H9 (cell line): ENCODE results near the gene IP6K3. TPM values are rescaled to one million over a fixed set of nuclear protein-coding genes. Genes with fewer than 3 reads are reported as not detected.

Experiments used
- DNase-seq: peaks from one replicate; pipeline ENCODE4 v3.0.0-alpha.2; 2017
- H2AFZ ChIP-seq: one replicate; pipeline ENCODE4 v1.6.1; 2013; ENCODE audit warnings: mild to moderate bottlenecking, low read length, control low read depth, moderate library complexity
- H2AK5ac ChIP-seq: 2 replicates; pipeline ENCODE4 v1.6.1; 2013; ENCODE audit warnings: low read length, control low read depth, mixed read lengths; ENCODE audit not compliant: insufficient read length
- H2BK120ac ChIP-seq: one replicate; pipeline ENCODE4 v1.6.1; 2013; ENCODE audit warnings: low read depth, mild to moderate bottlenecking, low read length, control low read depth, inconsistent platforms; ENCODE audit not compliant: poor library complexity, severe bottlenecking
- H2BK12ac ChIP-seq: 2 replicates; pipeline ENCODE4 v1.6.1; 2013; ENCODE audit warnings: low read length, control low read depth, mixed read lengths, low read depth; ENCODE audit not compliant: insufficient read length
- H2BK15ac ChIP-seq: 2 replicates; pipeline ENCODE4 v1.6.1; 2013; ENCODE audit warnings: low read depth, low read length, control low read depth
- H2BK20ac ChIP-seq: one replicate; pipeline ENCODE4 v1.6.1; 2013; ENCODE audit warnings: low read depth, mild to moderate bottlenecking, low read length, control low read depth, inconsistent platforms; ENCODE audit not compliant: poor library complexity, severe bottlenecking
- H2BK5ac ChIP-seq: 2 replicates; pipeline ENCODE4 v1.6.1; 2013; ENCODE audit warnings: low read length, control low read depth, mixed read lengths; ENCODE audit not compliant: insufficient read length
- H3K14ac ChIP-seq: 2 replicates; pipeline ENCODE4 v1.6.1; 2013; ENCODE audit warnings: low read length, control low read depth; ENCODE audit not compliant: insufficient read depth
- H3K18ac ChIP-seq: 2 replicates; pipeline ENCODE4 v1.6.1; 2013; ENCODE audit warnings: low read depth, mild to moderate bottlenecking, mixed read lengths, low read length, control low read depth; ENCODE audit not compliant: insufficient read length
- H3K23ac ChIP-seq: 2 replicates; pipeline ENCODE4 v1.6.1; 2013; ENCODE audit warnings: low read length, control low read depth, mixed read lengths, low read depth; ENCODE audit not compliant: insufficient read length
- H3K23me2 ChIP-seq: 2 replicates; pipeline ENCODE4 v1.6.1; 2013; ENCODE audit warnings: low read depth, mild to moderate bottlenecking, mixed read lengths, low read length, control low read depth; ENCODE audit not compliant: insufficient read length, poor library complexity, severe bottlenecking
- H3K27ac ChIP-seq: 2 replicates; pipeline ENCODE4 v1.5.1; 2013; ENCODE audit warnings: low read length, control low read depth, mixed read lengths, low read depth; ENCODE audit not compliant: insufficient read length
- H3K27me3 ChIP-seq: 2 replicates; pipeline ENCODE4 v1.6.1; 2013; ENCODE audit warnings: low read length, control low read depth, inconsistent platforms; ENCODE audit not compliant: insufficient read depth
- H3K4ac ChIP-seq: 2 replicates; pipeline ENCODE4 v1.6.1; 2013; ENCODE audit warnings: low read depth, mild to moderate bottlenecking, control low read depth, inconsistent platforms, low read length, moderate library complexity
- H3K4me1 ChIP-seq: 2 replicates; pipeline ENCODE4 v1.6.1; 2013; ENCODE audit warnings: low read length, control low read depth, inconsistent platforms; ENCODE audit not compliant: insufficient read depth
- H3K4me2 ChIP-seq: 2 replicates; pipeline ENCODE4 v1.6.1; 2013; ENCODE audit warnings: low read length, control low read depth, mixed read lengths; ENCODE audit not compliant: insufficient read length, insufficient read depth
- H3K56ac ChIP-seq: 2 replicates; pipeline ENCODE4 v1.6.1; 2013; ENCODE audit warnings: low read depth, mild to moderate bottlenecking, mixed read lengths, low read length, control low read depth; ENCODE audit not compliant: insufficient read length
- H3K79me1 ChIP-seq: 2 replicates; pipeline ENCODE4 v1.6.1; 2013; ENCODE audit warnings: low read depth, mild to moderate bottlenecking, moderate library complexity, low read length, control low read depth, inconsistent platforms; ENCODE audit not compliant: insufficient read depth, poor library complexity, severe bottlenecking
- H3K79me2 ChIP-seq: 2 replicates; pipeline ENCODE4 v1.6.1; 2013; ENCODE audit warnings: low read length, control low read depth, inconsistent platforms; ENCODE audit not compliant: insufficient read depth
- H3K9ac ChIP-seq: 2 replicates; pipeline ENCODE4 v1.6.1; 2013; ENCODE audit warnings: low read length, control low read depth, mixed read lengths; ENCODE audit not compliant: insufficient read length; ENCODE audit errors: extremely low read depth
- H3K9me3 ChIP-seq: one replicate; pipeline ENCODE4 v1.6.1; 2013; ENCODE audit warnings: low read depth, low read length, inconsistent platforms; ENCODE audit not compliant: control insufficient read depth
- H3T11ph ChIP-seq: one replicate; pipeline ENCODE4 v1.6.1; 2013; ENCODE audit warnings: mild to moderate bottlenecking, low read length, control low read depth, inconsistent platforms
- H4K20me1 ChIP-seq: one replicate; pipeline ENCODE4 v1.6.1; 2013; ENCODE audit not compliant: control insufficient read depth, insufficient read length, insufficient read depth
- H4K5ac ChIP-seq: 2 replicates; pipeline ENCODE4 v1.6.1; 2013; ENCODE audit warnings: low read depth, mild to moderate bottlenecking, mixed read lengths, low read length, control low read depth; ENCODE audit not compliant: insufficient read length
- H4K8ac ChIP-seq: replicated peaks from 2 replicates; pipeline ENCODE4 v1.6.1; 2013; ENCODE audit warnings: low read length, control low read depth, mixed read lengths, low read depth; ENCODE audit not compliant: insufficient read length
- H4K91ac ChIP-seq: 2 replicates; pipeline ENCODE4 v1.6.1; 2013; ENCODE audit warnings: low read depth, mild to moderate bottlenecking, moderate library complexity, mixed read lengths, low read length, control low read depth; ENCODE audit not compliant: insufficient read length
- H3K27ac Mint-ChIP-seq, 3 experiments: 2 replicates in 2 of 3; 3 replicates in 1 of 3; pipeline ENCODE4 v1.8.0; 2020 to 2021; ENCODE audit warnings: mixed read lengths in 3 of 3, mild to moderate bottlenecking in 1 of 3, moderate library complexity in 1 of 3
- H3K27me3 Mint-ChIP-seq: 2 replicates; pipeline ENCODE4 v1.8.0; 2021; ENCODE audit warnings: low read depth, mild to moderate bottlenecking, moderate library complexity, mixed read lengths
- H3K36me3 Mint-ChIP-seq, 3 experiments: 2 replicates in 2 of 3; 3 replicates in 1 of 3; pipeline ENCODE4 v1.8.0; 2020 to 2021; ENCODE audit warnings: low read depth in 3 of 3, mixed read lengths in 3 of 3; ENCODE audit not compliant: insufficient read depth in 1 of 3
- H3K4me1 Mint-ChIP-seq, 2 experiments: 2 replicates each; pipeline ENCODE4 v1.8.0; 2020; ENCODE audit warnings: mixed read lengths in 2 of 2
- H3K4me3 Mint-ChIP-seq, 2 experiments: 2 replicates in 1 of 2; 3 replicates in 1 of 2; pipeline ENCODE4 v1.8.0; 2020 to 2021; ENCODE audit warnings: mild to moderate bottlenecking in 2 of 2, mixed read lengths in 2 of 2, moderate library complexity in 1 of 2
- H3K9me3 Mint-ChIP-seq, 2 experiments: 2 replicates in 1 of 2; 3 replicates in 1 of 2; pipeline ENCODE4 v1.8.0; 2020; ENCODE audit warnings: mild to moderate bottlenecking in 2 of 2, mixed read lengths in 2 of 2, moderate library complexity in 1 of 2
- CTCF ChIP-seq: fragments of 200-600 bp; sonication (generic); conservative IDR thresholded peaks from 3 replicates; pipeline ENCODE4 v1.8.0; 2021; ENCODE audit warnings: antibody characterized with exemption, mild to moderate bottlenecking
- WGBS: extraction: QIAGEN DNeasy Blood & Tissue Kit; methylation state at CpG from one replicate; pipeline ENCODE4 v1.1.7; 2013; ENCODE audit warnings: missing lambda C conversion rate, low lambda C conversion rate, mixed read lengths; ENCODE audit not compliant: insufficient read length; ENCODE audit errors: extremely low coverage; 5-methylcytosine and 5-hydroxymethylcytosine counted together
- total RNA-seq: library from RNA; stranded (reverse); gene quantifications from 2 replicates; pipeline ENCODE4 v1.2.1, GENCODE V29; 2021

IP6K3 gene
- total RNA-seq, 1 experiment from 2014 or later, result 0.46 TPM

GRCh38 chr6:33716379-33716778 lies 30.3 kb downstream of the IP6K3 start:
- Mint-ChIP-seq H3K4me1 (peaks cover 12 to 17% of the 10 kb centered on the region in 2 experiments), H3K9me3 (no peaks in the 10 kb centered on the region), H3K36me3 (no peaks in the 10 kb centered on the region), H3K27me3 (peaks cover 7% of the 10 kb centered on the region), H3K27ac (no peak overlapping the region), H3K4me3 (no peak overlapping the region)
- Histone ChIP-seq H3T11ph (no peak overlapping the region), H3K4me2 (no peak overlapping the region), H3K4me1 (peaks cover 4% of the 10 kb centered on the region; the same call in 1 of the 2 replicates), H2BK20ac (no peak overlapping the region), H3K27ac (no peak overlapping the region), H4K5ac (no peak overlapping the region), H2BK5ac (no peak overlapping the region), H2AK5ac (no peak overlapping the region), H3K23me2 (no peaks in the 10 kb centered on the region), H2BK12ac (no peak overlapping the region), H4K20me1 (no peaks in the 10 kb centered on the region), H3K79me2 (no peaks in the 10 kb centered on the region), H2AFZ (no peak overlapping the region), H3K18ac (no peak overlapping the region), H2BK120ac (no peak overlapping the region), H3K23ac (no peak overlapping the region), H4K91ac (no peak overlapping the region), H3K9me3 (no peaks in the 10 kb centered on the region), H4K8ac (no peak overlapping the region), H3K9ac (no peak overlapping the region), H3K27me3 (no peaks in the 10 kb centered on the region), H2BK15ac (no peak overlapping the region), H3K79me1 (no peaks in the 10 kb centered on the region), H3K14ac (no peak overlapping the region; the same call in 1 of the 2 replicates), H3K56ac (no peak overlapping the region), H3K4ac (no peak overlapping the region)
- DNase-seq, result no peak
- WGBS, result no CpG with 5 or more reads among the region's 7 CpGs
- no peak for TF ChIP-seq CTCF
